Breast epithelium (tissue), 3 donors: ENCODE results near the gene RXFP2.

Source experiments
- CTCF ChIP-seq, 3 donors: fragments of 450-650 bp; IDR thresholded peaks; one replicate each; pipeline ENCODE4 v1.5.1; 2016 to 2017; ENCODE audit warnings: antibody characterized with exemption in 3 of 3, mild to moderate bottlenecking in 3 of 3, moderate library complexity in 3 of 3
- POLR2A ChIP-seq: fragments of 450-650 bp; IDR thresholded peaks from one replicate; pipeline ENCODE4 v1.6.1; 2016; ENCODE audit warnings: antibody characterized with exemption, mild to moderate bottlenecking, moderate library complexity
- POLR2AphosphoS5 ChIP-seq, 3 donors: sonication (generic); formaldehyde crosslinking; IDR thresholded peaks; one replicate each; pipeline ENCODE4 v1.6.1; 2017; ENCODE audit warnings: antibody characterized with exemption in 3 of 3

- TF ChIP-seq CTCF (IDR thresholded peaks at IDR 0.05) (no peak), POLR2AphosphoS5 (IDR thresholded peaks at IDR 0.05) (no peak), POLR2A (no peak)
These were observed 28.0 kb downstream of the RXFP2 start for GRCh38 chr13:31767175-31767900.
